IPS-20b (cell line): ENCODE measurements around the gene ADCK2.
"Not testable (repeated sequence)": the region's sequence is repeated elsewhere in the genome, so short reads cannot be mapped to it uniquely, and the experiment has no call there.

Experiments used
- H3K27ac ChIP-seq: one replicate; pipeline ENCODE4 v1.5.1; 2013; ENCODE audit warnings: low read length
- H3K27me3 ChIP-seq: 2 replicates; pipeline ENCODE4 v1.6.1; 2013; ENCODE audit warnings: mild to moderate bottlenecking, low read length, inconsistent platforms; ENCODE audit not compliant: insufficient read depth
- H3K36me3 ChIP-seq: 2 replicates; pipeline ENCODE4 v1.6.1; 2013; ENCODE audit warnings: low read depth, mild to moderate bottlenecking, inconsistent platforms, low read length, moderate library complexity; ENCODE audit not compliant: insufficient read depth
- H3K4me1 ChIP-seq: 2 replicates; pipeline ENCODE4 v1.6.1; 2013; ENCODE audit warnings: mild to moderate bottlenecking, control low read depth, inconsistent platforms, low read length, moderate library complexity; ENCODE audit not compliant: insufficient read depth
- H3K4me3 ChIP-seq: 2 replicates; pipeline ENCODE4 v1.5.1; 2013; ENCODE audit warnings: mild to moderate bottlenecking, low read length, inconsistent platforms
- H3K9ac ChIP-seq: 2 replicates; pipeline ENCODE4 v1.6.1; 2013; ENCODE audit warnings: low read depth, mild to moderate bottlenecking, inconsistent platforms, low read length, moderate library complexity
- H3K9me3 ChIP-seq: 2 replicates; pipeline ENCODE4 v1.6.1; 2013; ENCODE audit warnings: mild to moderate bottlenecking, low read depth, low read length, inconsistent platforms; ENCODE audit not compliant: insufficient read depth

ADCK2 gene

GRCh38 chr7:140669352-140669751 is 3.4 kb upstream of the ADCK2 start:
- Histone ChIP-seq H3K9ac (no peak overlapping the region), H3K4me3 (no peak overlapping the region), H3K36me3 (no peaks in the 10 kb centered on the region), H3K27ac (no peak overlapping the region), H3K9me3 (no peaks in the 10 kb centered on the region), H3K4me1 (peaks cover 4% of the 10 kb centered on the region; the same call in 1 of the 2 replicates), H3K27me3 (peaks cover 21% of the 10 kb centered on the region)

GRCh38 chr7:140669862-140670261 is 2.9 kb upstream of the ADCK2 start:
- H3K36me3 ChIP-seq, H3K9me3 ChIP-seq, H3K4me1 ChIP-seq, H3K4me3 ChIP-seq, H3K27ac ChIP-seq, H3K9ac ChIP-seq: not testable (repeated sequence)
- H3K27me3 ChIP-seq: peaks cover 24% of the 10 kb centered on the region

GRCh38 chr7:140670343-140670935 is 2.3 kb upstream of the ADCK2 start:
- peaks cover 24% of the 10 kb centered on the region for H3K27me3 ChIP-seq
- H3K27ac ChIP-seq: no peak overlapping the region

GRCh38 chr7:140671966-140672365 is 779 bp upstream of the ADCK2 start:
- Histone ChIP-seq H3K4me1 (peaks cover 4% of the 10 kb centered on the region; the same call in 1 of the 2 replicates), H3K9me3 (no peaks in the 10 kb centered on the region), H3K27ac (no peak overlapping the region), H3K4me3 (peak overlapping the region; percentile 73), H3K36me3 (no peaks in the 10 kb centered on the region), H3K9ac (peak overlapping the region; percentile 56; the same call in 1 of the 2 replicates), H3K27me3 (peaks cover 24% of the 10 kb centered on the region)

More at GRCh38 chr7:140670343-140670935, 2.3 kb upstream of the ADCK2 start:
- Histone ChIP-seq H3K4me1 (peaks cover 4% of the 10 kb centered on the region; the same call in 1 of the 2 replicates), H3K36me3 (no peaks in the 10 kb centered on the region), H3K9me3 (no peaks in the 10 kb centered on the region), H3K4me3 (no peak overlapping the region), H3K9ac (no peak overlapping the region)

GRCh38 chr7:140673063-140673773 is 473 bp downstream of the ADCK2 start:
- Histone ChIP-seq H3K36me3 (no peaks in the 10 kb centered on the region), H3K9ac (peak overlapping the region; percentile 61; the same call in 1 of the 2 replicates), H3K27ac (no peak overlapping the region), H3K4me1 (peaks cover 4% of the 10 kb centered on the region; the same call in 1 of the 2 replicates), H3K4me3 (peak overlapping the region; percentile 79), H3K9me3 (no peaks in the 10 kb centered on the region), H3K27me3 (peaks cover 24% of the 10 kb centered on the region)

- H3K9ac ChIP-seq: no peak overlapping the region
- no peaks in the 10 kb centered on the region for H3K9me3 ChIP-seq
- H3K4me1 ChIP-seq: peaks cover 4% of the 10 kb centered on the region; the same call in 1 of the 2 replicates
- peaks cover 24% of the 10 kb centered on the region for H3K27me3 ChIP-seq
- H3K36me3 ChIP-seq: no peaks in the 10 kb centered on the region
- H3K27ac ChIP-seq: no peak overlapping the region
- H3K4me3 ChIP-seq: peak overlapping the region; percentile 79
Measured at GRCh38 chr7:140673774-140674155, 1.0 kb downstream of the ADCK2 start.

- Histone ChIP-seq H3K36me3 (no peaks in the 10 kb centered on the region), H3K9me3 (no peaks in the 10 kb centered on the region), H3K4me3 (no peak overlapping the region), H3K27me3 (peaks cover 24% of the 10 kb centered on the region), H3K27ac (no peak overlapping the region), H3K4me1 (peaks cover 4% of the 10 kb centered on the region; the same call in 1 of the 2 replicates), H3K9ac (no peak overlapping the region)
Measured at GRCh38 chr7:140674356-140674800, 1.6 kb downstream of the ADCK2 start.

- no peak overlapping the region for H3K9ac ChIP-seq
- H3K4me3 ChIP-seq: no peak overlapping the region
- H3K27ac ChIP-seq: no peak overlapping the region
Measured at GRCh38 chr7:140674899-140675701, 2.4 kb downstream of the ADCK2 start.

GRCh38 chr7:140675726-140676125 is 3.0 kb downstream of the ADCK2 start:
- Histone ChIP-seq H3K9me3 (no peaks in the 10 kb centered on the region), H3K27me3 (peaks cover 24% of the 10 kb centered on the region), H3K4me3 (no peak overlapping the region), H3K27ac (no peak overlapping the region), H3K4me1 (peaks cover 4% of the 10 kb centered on the region; the same call in 1 of the 2 replicates), H3K36me3 (no peaks in the 10 kb centered on the region), H3K9ac (no peak overlapping the region)

More at GRCh38 chr7:140674899-140675701, 2.4 kb downstream of the ADCK2 start:
- peaks cover 4% of the 10 kb centered on the region; the same call in 1 of the 2 replicates for H3K4me1 ChIP-seq
- H3K36me3 ChIP-seq: no peaks in the 10 kb centered on the region
- no peaks in the 10 kb centered on the region for H3K9me3 ChIP-seq
- peaks cover 24% of the 10 kb centered on the region for H3K27me3 ChIP-seq

GRCh38 chr7:140676306-140676705 is 3.6 kb downstream of the ADCK2 start:
- no peaks in the 10 kb centered on the region for H3K9me3 ChIP-seq
- H3K9ac ChIP-seq: no peak overlapping the region
- H3K4me3 ChIP-seq: no peak overlapping the region
- peaks cover 24% of the 10 kb centered on the region for H3K27me3 ChIP-seq
- no peak overlapping the region for H3K27ac ChIP-seq
- peaks cover 4% of the 10 kb centered on the region; the same call in 1 of the 2 replicates for H3K4me1 ChIP-seq
- no peaks in the 10 kb centered on the region for H3K36me3 ChIP-seq

- H3K9ac ChIP-seq, H3K4me3 ChIP-seq, H3K27ac ChIP-seq, H3K36me3 ChIP-seq, H3K4me1 ChIP-seq, H3K9me3 ChIP-seq: not testable (repeated sequence)
- peaks cover 22% of the 10 kb centered on the region for H3K27me3 ChIP-seq
Measured at GRCh38 chr7:140676956-140677355, 4.2 kb downstream of the ADCK2 start.
